K562 (cell line): Measurements from ENCODE around the gene TMC2. TPM values are rescaled to one million over a fixed set of nuclear protein-coding genes. Genes with fewer than 3 reads are reported as not detected.

Experiments
- ATAC-seq: fragments of 200-7000 bp; cut with Tn5 transposase; 3 replicates; pipeline ENCODE4 v1.9.1; 2020; ENCODE audit warnings: moderate library complexity
- BruUV-seq: library from RNA; stranded (reverse); fragments of 400-500 nt; replicated peaks from 2 replicates; lab custom pipeline; 2021; lab: Mats Ljungman, UMichigan
- CTCF ChIA-PET: fragments of 300-600 bp; formaldehyde crosslinking; extraction: SDS; loops from one replicate; lab custom pipeline; 2021; ENCODE audit warnings: low intra/inter-chr PET ratio; lab: Yijun Ruan, JAX
- POLR2A ChIA-PET: fragments of 300-600, 350-650 bp; sonication (Branson Sonifier 250); formaldehyde crosslinking; extraction: SDS; loops from one replicate; lab custom pipeline; 2021; ENCODE audit warnings: antibody characterized with exemption, inconsistent platforms; lab: Yijun Ruan, JAX
- DNase-seq, 4 experiments: peaks; one replicate each; pipeline versions ENCODE4 v3.0.0 to v3.0.0-alpha.2; 2011 to 2018; ENCODE audit warnings: low spot score in 3 of 4, mixed read lengths in 3 of 4; ENCODE audit errors: extremely low read depth in 1 of 4
- FAIRE-seq: peaks from 2 replicates; lab custom pipeline; 2011; peaks lifted over from hg19 to GRCh38; lab: Jason Lieb, UNC
- H2AFZ ChIP-seq: 2 replicates; pipeline ENCODE4 v1.6.0; 2011; ENCODE audit warnings: low read depth, low read length, control low read depth, inconsistent platforms
- H3K27ac ChIP-seq: fragments of 200-600 bp; 3 replicates; pipeline ENCODE4 v1.8.0; 2011; ENCODE audit warnings: low read depth, mild to moderate bottlenecking, control low read depth, inconsistent platforms, low read length, moderate library complexity, mixed read lengths; ENCODE audit errors: extremely low read depth
- H3K27me3 ChIP-seq, 2 experiments: fragments of 300-600 bp in 1 of 2; 2 replicates in 1 of 2; 3 replicates in 1 of 2; pipeline versions ENCODE4 v1.6.0 to v1.8.0; 2011; ENCODE audit warnings: inconsistent platforms in 2 of 2, low read length in 2 of 2, mild to moderate bottlenecking in 1 of 2, mixed read lengths in 1 of 2, moderate library complexity in 1 of 2; ENCODE audit not compliant: control insufficient read depth in 2 of 2, insufficient read depth in 2 of 2
- H3K36me3 ChIP-seq: fragments of 300-600 bp; 3 replicates; pipeline ENCODE4 v1.8.0; 2011; ENCODE audit warnings: mild to moderate bottlenecking, low read length, inconsistent platforms; ENCODE audit not compliant: control insufficient read depth, insufficient read depth
- H3K4me1 ChIP-seq, 2 experiments: fragments of 200-600 bp in 1 of 2; replicated peaks in 1 of 2; 2 replicates in 1 of 2; 3 replicates in 1 of 2; pipeline versions ENCODE4 v1.5.1 to v1.8.0; 2011; ENCODE audit warnings: inconsistent platforms in 2 of 2, low read length in 2 of 2, mild to moderate bottlenecking in 1 of 2, mixed read lengths in 1 of 2, moderate library complexity in 1 of 2; ENCODE audit not compliant: control insufficient read depth in 2 of 2, insufficient read depth in 2 of 2
- H3K4me2 ChIP-seq: 2 replicates; pipeline ENCODE4 v1.6.1; 2011; ENCODE audit warnings: low read length, control low read depth, inconsistent platforms, mixed read lengths; ENCODE audit not compliant: insufficient read depth
- H3K4me3 ChIP-seq: fragments of 200-600 bp; sonication (generic), shearing (Covaris generic); 2 replicates; pipeline ENCODE4 v1.5.1; 2016; ENCODE audit warnings: control low read depth, inconsistent platforms
- H3K79me2 ChIP-seq: fragments of 200-600 bp; 3 replicates; pipeline ENCODE4 v1.8.0; 2011; ENCODE audit warnings: low read length, inconsistent platforms; ENCODE audit not compliant: control insufficient read depth, insufficient read depth
- H3K9ac ChIP-seq, 2 experiments: 2 replicates each; pipeline versions ENCODE4 v1.6.0 to v1.6.1; 2011; ENCODE audit warnings: low read depth in 2 of 2, low read length in 2 of 2, control low read depth in 1 of 2, inconsistent platforms in 1 of 2, mild to moderate bottlenecking in 1 of 2, mixed read lengths in 1 of 2; ENCODE audit not compliant: insufficient read depth in 1 of 2
- H3K9me1 ChIP-seq: one replicate; pipeline ENCODE4 v1.6.0; 2011; ENCODE audit warnings: inconsistent platforms, mild to moderate bottlenecking, low read length, moderate library complexity; ENCODE audit not compliant: control insufficient read depth, insufficient read depth
- H3K9me3 ChIP-seq: replicated peaks from 2 replicates; pipeline ENCODE4 v1.5.1; 2011; ENCODE audit warnings: low read depth, low read length, inconsistent platforms; ENCODE audit not compliant: control insufficient read depth, insufficient read depth
- H4K20me1 ChIP-seq: replicated peaks from 2 replicates; pipeline ENCODE4 v1.6.1; 2011; ENCODE audit warnings: low read length, inconsistent platforms, mixed read lengths; ENCODE audit not compliant: control insufficient read depth, insufficient read depth
- ATF3 ChIP-seq, 2 experiments: fragments of 450-650 bp in 1 of 2; sonication (generic) in 1 of 2; formaldehyde crosslinking in 1 of 2; IDR thresholded peaks in 1 of 2; conservative IDR thresholded peaks in 1 of 2; 2 replicates each; pipeline versions ENCODE4 v1.6.1 to v1.8.1; 2016 to 2023; ENCODE audit warnings: mild to moderate bottlenecking in 2 of 2, moderate library complexity in 2 of 2, inconsistent platforms in 1 of 2, missing genetic modification reagents in 1 of 2
- BACH1 ChIP-seq: fragments of 200-800 bp; sonication (Bioruptor generic); IDR thresholded peaks from 2 replicates; pipeline ENCODE4 v1.6.1; 2016; ENCODE audit warnings: missing genetic modification characterization, missing compliant biosample characterization
- ESRRA ChIP-seq: fragments of 450-650 bp; IDR thresholded peaks from 2 replicates; pipeline ENCODE4 v1.6.1; 2014; ENCODE audit warnings: low read depth, mild to moderate bottlenecking, moderate library complexity, borderline replicate concordance
- HDAC1 ChIP-seq, 2 experiments: fragments of 450-650 bp; IDR thresholded peaks; 2 replicates each; pipeline ENCODE4 v1.6.1; 2016 to 2017; ENCODE audit warnings: inconsistent platforms in 1 of 2, mild to moderate bottlenecking in 1 of 2, moderate library complexity in 1 of 2
- KDM5B ChIP-seq: fragments of 200-600 bp; sonication (generic); IDR thresholded peaks from 2 replicates; pipeline ENCODE4 v1.6.1; 2012; ENCODE audit warnings: low read depth, mild to moderate bottlenecking, moderate library complexity, low read length, control low read depth, inconsistent platforms; ENCODE audit not compliant: insufficient replicate concordance
- MTA1 ChIP-seq: fragments of 450-650 bp; IDR thresholded peaks from 2 replicates; pipeline ENCODE4 v1.6.1; 2017; ENCODE audit warnings: borderline replicate concordance
- NR0B1 ChIP-seq: fragments of 450-650 bp; IDR thresholded peaks from one replicate; pipeline ENCODE4 v1.6.1; 2018; ENCODE audit warnings: mild to moderate bottlenecking, moderate library complexity; ENCODE audit not compliant: partially characterized antibody
- ZNF197 ChIP-seq: fragments of 200-800 bp; sonication (Bioruptor generic); IDR thresholded peaks from 2 replicates; pipeline ENCODE4 v1.6.1; 2016; ENCODE audit warnings: low read depth, missing genetic modification characterization, missing compliant biosample characterization
- ZNF318 ChIP-seq, 2 experiments: fragments of 450-650 bp; IDR thresholded peaks; 2 replicates each; pipeline ENCODE4 v1.6.1; 2016; ENCODE audit warnings: mild to moderate bottlenecking in 2 of 2, borderline replicate concordance in 1 of 2, low read depth in 1 of 2, moderate library complexity in 1 of 2
- ZNF445 ChIP-seq: fragments of 250-450 bp; sonication (Bioruptor Pico); IDR thresholded peaks from 2 replicates; pipeline ENCODE4 v1.4.0; 2020; ENCODE audit warnings: low read depth, mild to moderate bottlenecking, moderate library complexity
- WGBS: fragments of 100-300 bp; shearing (Covaris generic); methylation state at CpG from one replicate; pipeline ENCODE4 v1.1.6; 2016; ENCODE audit warnings: low coverage, mixed read lengths; ENCODE audit not compliant: insufficient coverage; ENCODE audit errors: missing lambda C conversion rate; 5-methylcytosine and 5-hydroxymethylcytosine counted together
- in situ Hi-C: fragments of 300-500 bp; cut with MboI; formaldehyde crosslinking; loops from 4 replicates; pipeline ENCODE4 v1.15.0; 2018; ENCODE audit warnings: inconsistent platforms, mixed read lengths
- intact Hi-C: fragments of 100-400 bp; cut with micrococcal nuclease; formaldehyde crosslinking; loops from 2 replicates; pipeline ENCODE4 v1.14.2; 2022
- polyA plus RNA-seq, 8 experiments: library from polyadenylated mRNA; depleted of rRNA in 4 of 8; stranded (reverse) in 5 of 8; unstranded in 3 of 8; fragments of >200 nt; fragmentation: Nextera tagmentation in 2 of 8; fragmentation: Illumina TruSeq in 1 of 8; extraction: Ambion mirVana in 2 of 8; extraction: Trizol in 1 of 8; gene quantifications; 2 replicates each; pipeline versions ENCODE4 v1.2.1 to v1.2.3, GENCODE V29; 2011 to 2014; ENCODE audit warnings: inconsistent platforms in 1 of 8, missing spikeins in 1 of 8
- total RNA-seq, 7 experiments: library from RNA; depleted of rRNA in 6 of 7; stranded (reverse); fragments of >200 nt in 6 of 7; fragmentation: Illumina TruSeq in 2 of 7; extraction: Trizol in 2 of 7; gene quantifications; 2 replicates each; pipeline versions ENCODE4 v1.2.1 to v1.2.3, GENCODE V29; 2011 to 2021; ENCODE audit warnings: low replicate concordance in 1 of 7

TMC2 gene
- total and polyA plus RNA-seq, 9 of the 15 experiments (the other 6 are each of a cell fraction or from before 2014, with no cell fraction given): not detected

GRCh38 chr20:2610326-2610725, 74.0 kb downstream of the TMC2 start:
- Histone ChIP-seq H3K9ac (no peak overlapping the region), H3K79me2 (no peaks in the 10 kb centered on the region), H3K4me3 (no peak overlapping the region), H3K9me3 (0 out of 2 replicates have a peak, but pooled peaks cover 2% of the 10 kb centered on the region), H3K36me3 (no peaks in the 10 kb centered on the region), H3K4me1 (no peaks in the 10 kb centered on the region), H2AFZ (no peak overlapping the region), H3K9me1 (no peaks in the 10 kb centered on the region), H4K20me1 (no peaks in the 10 kb centered on the region; the same call in 1 of the 2 replicates), H3K27ac (no peak overlapping the region), H3K4me2 (no peak overlapping the region), H3K27me3 (peaks cover 0 to 12% of the 10 kb centered on the region in 2 experiments; a peak in 2 of 5 replicates)
- ATAC-seq (no peak), DNase-seq (no peak), FAIRE-seq (no peak)
- ChIA-PET POLR2A (no interaction called here), CTCF (no interaction called here)
- WGBS: 0% methylated on average over 6 of the region's 6 CpGs
- TF ChIP-seq HDAC1 (IDR thresholded peaks at IDR 0.05): no peak
- no peak for TF ChIP-seq ZNF197 (CRISPR knock-in tag)
- no peak for TF ChIP-seq ZNF445 (CRISPR knock-in tag)
- no peak for TF ChIP-seq MTA1
- no peak for TF ChIP-seq BACH1 (tag)
- no peak for TF ChIP-seq ATF3 (IDR thresholded peaks at IDR 0.05)
- no peak for TF ChIP-seq ATF3 (CRISPR knock-in tag; conservative IDR thresholded peaks at IDR 0.05)
- TF ChIP-seq KDM5B: no peak
- TF ChIP-seq ESRRA: no peak
- TF ChIP-seq NR0B1: no peak
- TF ChIP-seq ZNF318 (IDR thresholded peaks at IDR 0.05; ENCODE audit: borderline replicate concordance in 1 of 2, low read depth in 1 of 2): no peak
- in situ Hi-C loops (no loop called here), intact Hi-C loops (no loop called here)
- BruUV-seq: no TSS peak
